ENCODE measurements around the gene ZNF302.

The ZNF302 gene

DNA sequence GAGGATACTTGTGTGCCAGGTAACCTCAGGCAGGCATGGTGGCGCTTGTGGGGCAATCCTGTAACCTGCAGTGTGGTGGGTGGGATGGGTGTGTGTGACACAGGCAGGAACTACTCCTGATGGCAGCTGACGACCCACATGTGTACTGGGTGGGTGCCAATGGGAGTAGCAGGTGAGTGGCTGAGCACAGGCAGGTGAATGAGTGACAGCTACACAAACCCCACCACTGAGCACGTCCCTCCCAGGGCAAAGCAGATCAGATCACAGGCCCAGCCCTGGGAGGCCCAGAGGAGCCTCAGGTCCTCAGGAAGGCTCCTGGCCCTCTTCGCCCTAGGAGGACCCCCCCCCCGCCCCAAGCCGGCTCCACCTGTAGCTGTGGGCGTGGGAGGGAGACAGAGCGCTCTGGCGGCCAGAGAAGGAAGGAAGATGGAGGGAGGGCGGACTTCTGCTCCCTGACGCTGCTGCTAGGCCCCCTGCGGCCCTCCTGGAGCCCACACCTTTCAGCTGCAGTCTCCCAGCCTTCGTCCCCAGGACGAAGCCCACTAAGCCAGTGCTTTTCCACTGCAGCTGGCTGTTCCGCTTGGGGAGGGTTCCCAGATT, 55.2 kb downstream of the ZNF302 start:
- no peak for DNase-seq (ENCODE audit: low spot score)

DNA sequence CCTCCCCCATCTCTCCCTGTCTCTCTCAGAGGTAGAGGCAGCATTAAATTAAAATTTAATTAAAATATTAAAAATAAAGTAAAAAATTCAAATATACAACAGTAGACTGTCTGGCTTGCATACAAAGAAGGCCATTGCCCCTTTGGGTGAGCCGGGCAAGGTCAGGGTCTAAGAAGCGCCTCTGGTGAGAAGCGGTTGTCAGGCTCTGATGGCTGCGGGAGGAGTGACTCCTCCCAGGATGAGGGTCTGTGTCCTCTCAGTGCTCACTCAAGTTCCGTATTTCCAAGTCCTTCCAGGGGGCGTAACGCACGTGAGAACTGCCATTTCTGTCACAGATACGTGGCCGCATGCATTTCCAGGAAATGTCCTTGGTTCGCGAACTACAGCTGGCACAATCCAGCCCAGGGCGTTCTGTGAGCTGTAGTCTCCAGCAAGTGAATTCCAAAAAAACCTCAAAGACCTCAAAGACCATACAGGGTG, 55.8 kb downstream of the ZNF302 start:
- no peak for DNase-seq (ENCODE audit: low spot score)

DNA sequence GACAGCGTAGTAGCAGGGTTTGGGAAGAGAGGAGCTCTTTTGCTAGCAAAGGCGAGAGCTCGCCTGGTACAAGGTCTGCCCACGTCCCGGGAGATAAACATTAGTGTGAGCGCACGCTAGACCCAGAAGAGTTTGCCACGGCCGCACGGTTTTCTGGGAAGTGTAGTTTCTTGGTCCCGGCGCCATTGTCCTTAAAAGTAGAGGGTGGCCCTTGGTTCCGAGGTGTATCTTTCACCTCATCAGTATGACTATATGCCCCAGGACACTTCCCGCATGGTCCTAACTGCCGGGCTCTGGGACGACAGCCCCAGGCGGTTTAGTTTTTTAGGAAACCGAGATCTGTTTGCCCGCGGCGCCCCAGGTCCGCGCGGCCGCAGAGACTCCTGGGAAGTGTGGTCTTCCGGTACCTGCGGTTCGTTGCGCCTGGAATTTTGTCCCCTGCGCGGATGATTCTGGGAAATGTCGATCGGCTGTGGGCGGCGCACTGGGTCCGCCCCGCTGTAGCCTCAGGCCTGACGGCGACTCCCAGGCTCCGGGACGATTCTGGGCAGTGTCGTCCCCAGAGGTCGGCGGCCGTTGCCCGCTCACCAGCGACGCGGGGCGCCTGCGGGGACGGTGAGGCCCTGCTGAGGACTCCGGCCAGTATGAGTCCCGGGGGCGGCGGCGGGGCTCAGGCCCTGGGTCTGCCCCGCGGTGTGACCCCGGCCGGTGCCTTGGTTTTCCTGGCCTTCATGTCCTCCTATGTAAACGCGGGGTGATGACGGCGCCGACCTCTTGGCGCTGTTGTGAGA, 56.5 kb downstream of the ZNF302 start, which contains the start of gene ZNF181:
Gene ZNF181 (plus strand): TSS at position 498 of the 791 bp plus-strand sequence. CDS start 795 bp downstream, outside the sequence.
- DNase-seq (ENCODE audit: low spot score), result peak; percentile 84

DNA sequence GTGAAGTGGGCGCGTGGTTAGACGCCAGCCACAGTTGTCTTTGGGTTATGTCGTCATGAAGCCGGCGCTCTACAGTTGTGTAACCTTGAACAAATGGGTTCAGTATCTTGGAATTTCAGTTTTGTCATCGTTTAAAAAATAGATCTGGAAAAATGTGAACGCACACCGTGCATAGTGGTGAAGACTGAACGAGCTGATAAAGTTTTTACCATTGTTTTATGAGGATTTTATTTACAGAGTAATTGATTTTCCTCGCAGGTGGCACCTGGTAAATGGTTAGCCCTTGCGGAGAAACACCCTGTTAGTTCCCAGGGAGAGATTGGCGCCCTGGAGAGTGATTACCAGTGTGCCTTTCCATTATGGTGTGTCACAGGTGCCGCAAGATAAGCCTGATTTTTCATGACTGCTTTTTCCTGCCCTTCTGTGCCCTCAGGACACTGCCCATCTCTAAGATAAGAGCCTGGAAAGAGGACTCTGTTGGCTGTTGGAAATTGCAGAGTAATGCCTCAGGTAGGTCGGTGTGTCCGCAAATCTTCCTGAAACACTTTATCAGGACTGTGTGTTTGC, 57.1 kb downstream of the ZNF302 start:
- DNase-seq (ENCODE audit: low spot score), result no peak
